NT2/D1 (cell line): ENCODE measurements around the gene RHBDD1.

Experiments used
- DNase-seq: peaks from one replicate; pipeline ENCODE4 v3.0.0-alpha.2; 2011; ENCODE audit warnings: low read depth, low spot score
- H3K27me3 ChIP-seq: 2 replicates; pipeline ENCODE4 v1.6.0; 2011; ENCODE audit warnings: mild to moderate bottlenecking; ENCODE audit not compliant: insufficient read length, insufficient read depth
- H3K36me3 ChIP-seq: 2 replicates; pipeline ENCODE4 v1.6.1; 2011; ENCODE audit warnings: mild to moderate bottlenecking, low read length, mixed read lengths; ENCODE audit not compliant: insufficient read depth, insufficient read length
- H3K4me1 ChIP-seq: 2 replicates; pipeline ENCODE4 v1.5.1; 2011; ENCODE audit not compliant: insufficient read depth, insufficient read length
- H3K4me3 ChIP-seq: 2 replicates; pipeline ENCODE4 v1.5.1; 2011; ENCODE audit warnings: low read depth; ENCODE audit not compliant: insufficient read length
- H3K9ac ChIP-seq: 2 replicates; pipeline ENCODE4 v1.6.0; 2011; ENCODE audit warnings: low read depth; ENCODE audit not compliant: insufficient read length
- H3K9me3 ChIP-seq: 2 replicates; pipeline ENCODE4 v1.5.1; 2011; ENCODE audit warnings: mild to moderate bottlenecking, low read length; ENCODE audit not compliant: insufficient read depth
- SUZ12 ChIP-seq: IDR thresholded peaks from 2 replicates; pipeline ENCODE4 v1.6.1; 2011; ENCODE audit not compliant: insufficient read length, insufficient read depth; ENCODE audit errors: extremely low read depth
- YY1 ChIP-seq: IDR thresholded peaks from 2 replicates; pipeline ENCODE4 v1.6.1; 2011; ENCODE audit not compliant: insufficient read length, insufficient read depth
- ZNF274 ChIP-seq: IDR thresholded peaks from 2 replicates; pipeline ENCODE4 v1.6.1; 2011; ENCODE audit warnings: mild to moderate bottlenecking, low read depth, low read length

RHBDD1 gene

DNA sequence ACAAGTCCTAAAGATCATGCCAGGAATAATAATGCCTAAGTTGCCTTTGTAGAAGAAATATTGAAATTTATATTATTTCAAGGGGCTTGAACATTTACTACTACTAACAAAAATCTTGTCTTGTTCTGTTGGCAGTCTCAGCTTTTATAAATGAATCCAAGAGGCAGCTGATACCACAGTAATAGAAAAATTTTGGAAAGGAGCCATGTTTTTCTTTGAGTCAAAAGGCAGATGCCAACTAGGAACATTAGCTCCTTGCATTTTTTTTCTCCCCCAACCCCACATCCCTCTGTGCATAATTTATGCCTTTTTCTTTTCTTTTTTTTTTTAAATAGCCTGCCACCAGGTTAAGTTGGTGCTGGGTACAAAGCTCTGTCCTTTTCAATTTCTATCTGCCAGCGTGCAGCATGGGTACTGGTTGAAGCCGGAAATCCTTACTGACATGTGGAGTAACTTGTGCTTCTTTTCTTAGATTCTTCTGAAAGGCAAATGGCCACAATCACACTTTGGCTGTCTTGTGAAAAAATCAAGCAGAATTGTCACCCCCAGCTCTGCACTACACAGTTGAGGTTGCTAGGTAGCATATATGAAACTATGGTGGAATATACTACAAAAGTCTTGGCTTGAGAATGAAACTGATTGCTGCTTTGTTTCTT lies 98.8 kb downstream of the RHBDD1 start:
- no peak overlapping the region for H3K4me3 ChIP-seq
- H3K9ac ChIP-seq = no peak overlapping the region
- H3K9me3 ChIP-seq = no peaks in the 10 kb centered on the region
- no peaks in the 10 kb centered on the region for H3K4me1 ChIP-seq
- H3K36me3 ChIP-seq = no peaks in the 10 kb centered on the region
- TF ChIP-seq YY1 (no peak), ZNF274 (no peak), SUZ12 (no peak)
- DNase-seq = no peak
- no peaks in the 10 kb centered on the region for H3K27me3 ChIP-seq

DNA sequence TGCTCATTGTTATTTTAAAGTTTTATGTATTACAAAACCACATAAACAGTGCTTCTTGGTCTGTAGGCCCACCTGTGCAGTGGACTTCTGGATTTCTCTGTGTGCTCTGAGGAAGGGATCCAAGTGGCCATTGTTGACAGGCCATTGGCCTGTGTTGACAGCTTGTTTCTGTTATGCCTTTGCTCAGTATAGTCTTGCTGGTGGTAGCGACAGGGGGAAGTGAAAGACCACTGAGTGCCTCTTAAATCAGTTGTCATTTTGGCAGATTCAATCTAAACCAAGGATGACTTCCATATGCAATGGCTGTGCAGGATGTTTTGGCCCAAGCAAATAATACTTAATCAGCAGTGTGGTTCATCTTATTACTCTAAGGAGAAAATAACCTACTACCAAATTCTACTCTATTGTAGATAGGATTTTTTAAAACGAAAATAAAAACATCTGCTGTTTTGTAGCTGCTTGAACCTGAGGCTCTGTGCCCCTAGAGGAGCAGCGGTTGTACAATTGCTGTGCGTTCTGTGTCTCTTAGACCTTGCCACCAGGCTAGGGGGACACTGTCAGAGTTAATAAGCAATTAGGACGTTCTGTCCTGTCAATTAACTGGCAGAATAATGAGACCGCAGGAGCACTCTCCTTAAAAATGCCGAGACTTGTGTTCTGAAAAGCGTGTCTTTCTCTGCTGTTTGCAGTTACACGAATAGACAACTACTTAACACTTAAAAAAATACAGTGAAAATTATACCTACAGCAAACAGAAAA lies 108.2 kb downstream of the RHBDD1 start:
- Histone ChIP-seq H3K36me3 (no peaks in the 10 kb centered on the region), H3K9me3 (no peaks in the 10 kb centered on the region), H3K27me3 (no peaks in the 10 kb centered on the region), H3K4me3 (no peak overlapping the region), H3K9ac (no peak overlapping the region), H3K4me1 (no peaks in the 10 kb centered on the region)
- no peak for DNase-seq
- TF ChIP-seq ZNF274 = no peak

DNA sequence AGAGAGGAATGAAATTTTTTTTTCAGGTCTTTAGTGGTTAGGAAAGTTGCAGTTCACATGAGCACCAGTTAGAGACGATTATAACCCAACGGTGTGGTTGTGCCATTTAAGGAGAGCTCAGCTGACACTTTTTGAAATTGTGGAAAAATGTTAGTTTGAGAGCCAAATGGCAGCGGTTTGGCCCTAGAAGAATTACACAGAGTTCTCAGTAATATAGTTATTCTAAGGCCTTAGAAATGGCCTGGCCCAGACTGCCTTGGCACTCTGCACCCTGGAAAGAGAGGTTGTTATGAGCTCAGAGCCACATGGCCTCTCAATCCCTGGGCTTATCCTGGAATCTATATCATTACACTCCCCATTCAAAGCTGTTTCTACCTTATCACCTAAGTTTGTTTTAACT lies 117.4 kb downstream of the RHBDD1 start:
- no peaks in the 10 kb centered on the region for H3K9me3 ChIP-seq

DNA sequence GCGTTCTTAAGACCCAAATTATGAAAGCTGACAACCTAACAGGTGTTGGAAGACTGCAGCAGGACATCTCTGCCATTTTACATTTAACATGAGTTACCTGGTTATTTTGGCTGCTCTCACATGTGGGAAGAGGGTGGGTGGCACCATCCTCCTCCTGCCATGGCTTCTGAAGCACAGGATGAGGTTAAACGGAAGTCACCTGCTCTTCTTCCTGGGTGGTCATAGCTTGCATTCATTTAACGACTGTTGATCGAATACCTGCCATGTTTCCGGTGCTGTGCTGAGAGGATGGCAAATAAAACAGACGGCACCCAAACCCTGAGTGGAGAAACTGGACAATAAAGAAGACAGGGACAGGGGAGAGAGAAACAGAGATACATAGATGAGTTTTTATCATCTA lies 118.0 kb downstream of the RHBDD1 start:
- Histone ChIP-seq H3K9me3 (no peaks in the 10 kb centered on the region), H3K4me1 (no peaks in the 10 kb centered on the region), H3K4me3 (no peak overlapping the region), H3K27me3 (no peaks in the 10 kb centered on the region), H3K36me3 (no peaks in the 10 kb centered on the region), H3K9ac (no peak overlapping the region)
- no peak for DNase-seq
- TF ChIP-seq YY1 (no peak), SUZ12 (no peak), ZNF274 (no peak)

More for the DNA sequence above, 117.4 kb downstream of the RHBDD1 start:
- Histone ChIP-seq H3K4me1 (no peaks in the 10 kb centered on the region), H3K4me3 (no peak overlapping the region), H3K27me3 (no peaks in the 10 kb centered on the region), H3K36me3 (no peaks in the 10 kb centered on the region), H3K9ac (no peak overlapping the region)
- TF ChIP-seq YY1 (no peak), ZNF274 (no peak), SUZ12 (no peak)
- DNase-seq = no peak

DNA sequence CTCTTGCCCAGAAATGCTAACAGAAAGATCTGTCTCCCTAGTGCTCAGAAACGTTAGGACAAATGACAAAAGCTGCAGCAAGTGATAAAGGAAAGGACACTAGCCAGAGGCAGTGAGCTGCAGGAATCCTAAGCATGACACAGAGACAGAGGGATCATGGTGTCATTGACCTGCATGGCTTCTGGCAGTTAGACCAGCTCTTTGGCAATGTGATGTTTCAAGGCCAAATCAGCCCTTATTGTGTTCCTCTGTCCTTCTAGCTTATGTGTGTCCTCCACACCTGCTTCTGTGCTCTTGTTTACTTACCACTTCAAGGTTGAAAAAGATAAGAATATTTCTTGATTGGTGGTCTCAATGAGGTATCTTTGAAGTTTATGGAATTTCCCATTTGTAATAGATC lies 120.8 kb downstream of the RHBDD1 start:
- no peak for TF ChIP-seq SUZ12
- no peak for TF ChIP-seq ZNF274
- no peak for TF ChIP-seq YY1

DNA sequence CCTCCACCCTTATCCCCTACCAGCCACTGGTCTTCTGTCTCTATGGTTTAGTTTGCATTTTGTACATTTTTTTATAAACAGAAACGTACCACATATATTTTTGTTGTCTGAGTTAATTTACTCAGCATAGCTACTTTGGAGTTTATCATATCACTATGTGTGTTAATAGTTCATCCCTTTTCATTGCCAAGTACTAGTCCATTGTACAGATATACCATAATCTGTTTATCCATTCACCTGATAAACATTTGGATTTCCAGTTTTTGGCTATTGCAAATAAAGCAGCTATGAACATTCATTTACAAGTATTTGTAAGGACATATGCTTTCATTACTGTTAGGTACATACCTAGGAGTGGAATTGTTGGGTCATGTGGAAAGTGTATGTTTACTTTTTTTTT lies 123.6 kb downstream of the RHBDD1 start:
- Histone ChIP-seq H3K4me1 (no peaks in the 10 kb centered on the region), H3K4me3 (no peak overlapping the region), H3K9me3 (peaks cover 10% of the 10 kb centered on the region), H3K27me3 (no peaks in the 10 kb centered on the region), H3K36me3 (no peaks in the 10 kb centered on the region), H3K9ac (no peak overlapping the region)
- no peak for DNase-seq
- TF ChIP-seq SUZ12 (no peak), YY1 (no peak), ZNF274 (no peak)

More for the DNA sequence above, 120.8 kb downstream of the RHBDD1 start:
- Histone ChIP-seq H3K4me1 (no peaks in the 10 kb centered on the region), H3K36me3 (no peaks in the 10 kb centered on the region), H3K4me3 (no peak overlapping the region), H3K27me3 (no peaks in the 10 kb centered on the region), H3K9ac (no peak overlapping the region), H3K9me3 (peaks cover 10% of the 10 kb centered on the region)
- no peak for DNase-seq

DNA sequence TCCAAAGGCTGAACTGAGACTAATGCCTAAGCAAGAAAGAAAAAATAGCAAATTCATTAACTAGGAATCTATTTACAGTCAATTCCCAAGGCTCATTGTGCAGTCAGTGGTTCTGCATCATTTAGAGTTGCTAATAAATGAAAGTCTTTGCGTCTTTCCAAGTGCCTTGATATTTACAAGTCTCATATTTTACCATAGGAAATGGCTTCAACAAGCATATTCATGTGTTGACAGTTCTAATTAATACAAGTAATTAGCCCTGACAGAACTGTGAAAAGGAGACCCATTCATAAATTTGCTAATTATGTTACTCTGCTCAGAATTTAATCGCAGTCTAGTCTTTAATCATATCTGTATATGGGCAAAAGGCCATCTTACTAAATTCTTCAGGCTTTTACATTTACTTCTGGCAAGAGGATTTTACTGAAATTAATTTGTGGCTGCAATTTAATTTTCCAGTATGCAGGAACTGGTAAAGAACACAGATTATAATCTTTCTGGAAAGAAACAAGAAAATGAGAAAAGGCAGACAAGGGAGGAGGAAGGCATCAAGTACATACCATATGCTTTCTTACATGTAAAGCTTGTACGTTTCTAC lies 126.4 kb downstream of the RHBDD1 start:
- TF ChIP-seq SUZ12 (no peak), YY1 (no peak), ZNF274 (no peak)
- Histone ChIP-seq H3K4me1 (no peaks in the 10 kb centered on the region), H3K27me3 (no peaks in the 10 kb centered on the region), H3K36me3 (no peaks in the 10 kb centered on the region), H3K9me3 (peaks cover 10% of the 10 kb centered on the region), H3K4me3 (no peak overlapping the region), H3K9ac (no peak overlapping the region)
- no peak for DNase-seq
